Body of pancreas (tissue), 4 donors: ENCODE results near the gene THY1. TPM values are rescaled to one million over a fixed set of nuclear protein-coding genes. Genes with fewer than 3 reads are reported as not detected.

ENCODE experiments used
- ATAC-seq: fragments of 150-250 bp; one replicate; pipeline ENCODE4 v1.9.1; 2016
- DNase-seq, 4 donors: peaks; one replicate each; pipeline ENCODE4 v3.0.0-alpha.2; 2019
- H3K27ac ChIP-seq, 4 donors: fragments of 200-600 bp; sonication (generic); 1 replicate in 3 of 4; 2 replicates in 1 of 4; pipeline versions ENCODE4 v1.5.1 to v1.6.1; 2016 to 2019; ENCODE audit warnings: mild to moderate bottlenecking in 1 of 4, mixed read lengths in 1 of 4, moderate library complexity in 1 of 4
- H3K27me3 ChIP-seq, 2 donors: fragments of 200-600 bp; sonication (generic); one replicate each; pipeline ENCODE4 v1.6.0; 2016; ENCODE audit warnings: mild to moderate bottlenecking in 1 of 2
- H3K36me3 ChIP-seq, 2 donors: fragments of 200-600 bp; sonication (generic); replicated peaks in 1 of 2; 2 replicates each; pipeline ENCODE4 v1.5.1; 2016; ENCODE audit warnings: low read depth in 2 of 2; ENCODE audit not compliant: insufficient read depth in 1 of 2
- H3K4me1 ChIP-seq: fragments of 200-600 bp; sonication (generic); one replicate; pipeline ENCODE4 v1.6.0; 2016
- H3K4me3 ChIP-seq, 2 donors: fragments of 200-600 bp; sonication (generic); 1 replicate in 1 of 2; 2 replicates in 1 of 2; pipeline ENCODE4 v1.5.1; 2016 to 2019
- H3K9me3 ChIP-seq, 3 donors: fragments of 200-600 bp; sonication (generic); 1 replicate in 2 of 3; 2 replicates in 1 of 3; pipeline ENCODE4 v1.5.1; 2016
- POLR2A ChIP-seq, 3 donors: fragments of 450-650 bp; IDR thresholded peaks; one replicate each; pipeline ENCODE4 v1.6.1; 2016; ENCODE audit warnings: antibody characterized with exemption in 3 of 3, mild to moderate bottlenecking in 2 of 3
- WGBS, 2 donors: methylation state at CpG; one replicate each; pipeline ENCODE4 v1.1.5; 2017; 5-methylcytosine and 5-hydroxymethylcytosine counted together
- intact Hi-C: fragments of 100-400 bp; cut with DNase I; formaldehyde crosslinking; loops from one replicate; pipeline ENCODE4 v1.15.1; 2023
- total RNA-seq, 2 donors: library from RNA; depleted of rRNA; stranded (reverse); fragments of >200 nt; gene quantifications; one replicate each; pipeline ENCODE4 v1.1.0, GENCODE V29; 2016
- TF ChIP-seq, protein P1 (sequence below), 7 experiments: fragments of 450-650 bp in 4 of 7; fragments of 200-600 bp in 3 of 7; sonication (generic) in 3 of 7; IDR thresholded peaks; one replicate each; pipeline ENCODE4 v1.5.1; 2016 to 2019; ENCODE audit warnings: antibody characterized with exemption in 7 of 7

The THY1 gene
- total RNA-seq, 2 donors from 2014 or later: 6.9 to 9.9 TPM

DNA sequence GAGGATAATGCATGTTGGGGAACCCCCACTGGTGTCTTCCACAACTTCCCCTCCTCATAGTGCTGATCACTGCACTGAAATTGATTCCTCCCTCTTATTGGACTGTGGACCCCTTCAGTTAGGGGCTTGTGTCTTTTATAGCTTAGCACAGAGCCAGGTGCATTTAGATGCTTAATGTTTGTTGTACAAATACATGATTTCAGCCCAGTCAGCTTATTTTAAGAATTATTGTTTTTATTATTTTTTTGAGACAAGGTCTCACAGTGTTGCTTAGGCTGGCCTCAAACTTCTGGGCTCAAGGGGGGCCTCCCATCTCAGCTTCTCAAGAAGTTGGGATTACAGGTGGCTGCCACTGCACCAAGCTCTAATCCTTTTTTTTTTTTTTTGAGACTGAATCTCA is 8.2 kb downstream of the THY1 start:
- Histone ChIP-seq H3K4me3 (no peak overlapping the region), H3K9me3 (no peaks in the 10 kb centered on the region), H3K4me1 (no peaks in the 10 kb centered on the region)

DNA sequence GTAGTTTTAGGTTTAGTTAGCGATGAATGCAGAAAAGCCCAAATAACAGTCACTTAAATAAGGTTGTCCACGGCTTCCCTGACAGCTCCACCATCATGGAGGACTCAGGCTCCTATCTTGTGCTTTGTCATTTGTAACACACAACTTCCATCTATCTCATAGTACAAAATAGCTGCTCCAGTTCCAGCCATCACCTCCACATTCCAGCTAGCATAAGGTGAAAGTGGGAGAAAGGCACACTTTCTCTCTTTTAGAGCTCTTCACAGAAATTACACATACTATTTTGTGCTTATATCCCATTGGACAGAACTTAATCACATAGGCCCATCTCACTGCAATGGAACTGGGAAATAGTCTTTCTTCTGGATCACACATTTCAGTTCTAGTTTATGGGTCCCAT is 8.7 kb downstream of the THY1 start:
- WGBS, 2 donors: 93 to 96% methylated on average over 2 of the region's 2 CpGs
- Histone ChIP-seq H3K27ac (no peak overlapping the region), H3K36me3 (no peaks in the 10 kb centered on the region), H3K4me3 (no peak overlapping the region), H3K27me3 (no peaks in the 10 kb centered on the region), H3K4me1 (no peaks in the 10 kb centered on the region), H3K9me3 (no peaks in the 10 kb centered on the region)
- DNase-seq (no peak), ATAC-seq (no peak)
- TF ChIP-seq, protein P1, sequence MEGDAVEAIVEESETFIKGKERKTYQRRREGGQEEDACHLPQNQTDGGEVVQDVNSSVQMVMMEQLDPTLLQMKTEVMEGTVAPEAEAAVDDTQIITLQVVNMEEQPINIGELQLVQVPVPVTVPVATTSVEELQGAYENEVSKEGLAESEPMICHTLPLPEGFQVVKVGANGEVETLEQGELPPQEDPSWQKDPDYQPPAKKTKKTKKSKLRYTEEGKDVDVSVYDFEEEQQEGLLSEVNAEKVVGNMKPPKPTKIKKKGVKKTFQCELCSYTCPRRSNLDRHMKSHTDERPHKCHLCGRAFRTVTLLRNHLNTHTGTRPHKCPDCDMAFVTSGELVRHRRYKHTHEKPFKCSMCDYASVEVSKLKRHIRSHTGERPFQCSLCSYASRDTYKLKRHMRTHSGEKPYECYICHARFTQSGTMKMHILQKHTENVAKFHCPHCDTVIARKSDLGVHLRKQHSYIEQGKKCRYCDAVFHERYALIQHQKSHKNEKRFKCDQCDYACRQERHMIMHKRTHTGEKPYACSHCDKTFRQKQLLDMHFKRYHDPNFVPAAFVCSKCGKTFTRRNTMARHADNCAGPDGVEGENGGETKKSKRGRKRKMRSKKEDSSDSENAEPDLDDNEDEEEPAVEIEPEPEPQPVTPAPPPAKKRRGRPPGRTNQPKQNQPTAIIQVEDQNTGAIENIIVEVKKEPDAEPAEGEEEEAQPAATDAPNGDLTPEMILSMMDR (IDR thresholded peaks at IDR 0.05): no peak
- no peak for TF ChIP-seq POLR2A (IDR thresholded peaks at IDR 0.05)
- intact Hi-C loops: no loop called here

More for the DNA sequence above, 8.2 kb downstream of the THY1 start:
- Histone ChIP-seq H3K27me3 (no peaks in the 10 kb centered on the region), H3K36me3 (no peaks in the 10 kb centered on the region), H3K27ac (no peak overlapping the region)
- DNase-seq (no peak), ATAC-seq (no peak)
- TF ChIP-seq, protein P1 (IDR thresholded peaks at IDR 0.05): no peak
- TF ChIP-seq POLR2A (IDR thresholded peaks at IDR 0.05): no peak
- intact Hi-C loops: no loop called here

DNA sequence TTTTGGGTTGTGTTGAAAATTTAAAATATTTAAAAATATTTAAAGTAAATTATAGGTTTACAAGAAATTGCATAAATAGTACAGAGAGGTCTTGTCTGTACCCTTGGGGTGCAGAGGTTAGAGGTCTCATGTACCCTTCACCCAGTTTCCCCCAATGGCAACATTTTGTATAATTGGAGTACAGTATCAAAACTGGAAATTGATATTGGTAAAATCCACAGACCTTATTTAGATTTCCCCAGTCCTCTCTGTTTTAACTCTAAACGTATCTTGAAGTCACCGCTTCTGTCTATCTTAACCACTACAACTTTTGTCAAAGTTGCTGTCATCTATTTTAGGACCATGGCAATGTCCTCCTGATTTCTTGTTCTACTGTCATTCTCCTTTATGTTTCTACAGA is 10.9 kb downstream of the THY1 start:
- H3K4me3 ChIP-seq: no peak overlapping the region
- H3K27me3 ChIP-seq: no peaks in the 10 kb centered on the region
- whole genome bisulfite sequencing, 2 donors: 87 to 91% methylated on average over 2 of the region's 2 CpGs
- ATAC-seq (no peak), DNase-seq (no peak)
- TF ChIP-seq, protein P1 (IDR thresholded peaks at IDR 0.05): no peak
- TF ChIP-seq POLR2A (IDR thresholded peaks at IDR 0.05): no peak
- H3K4me1 ChIP-seq: no peaks in the 10 kb centered on the region
- H3K36me3 ChIP-seq: no peaks in the 10 kb centered on the region
- intact Hi-C loops: no loop called here
- H3K27ac ChIP-seq: no peak overlapping the region
- no peaks in the 10 kb centered on the region for H3K9me3 ChIP-seq

DNA sequence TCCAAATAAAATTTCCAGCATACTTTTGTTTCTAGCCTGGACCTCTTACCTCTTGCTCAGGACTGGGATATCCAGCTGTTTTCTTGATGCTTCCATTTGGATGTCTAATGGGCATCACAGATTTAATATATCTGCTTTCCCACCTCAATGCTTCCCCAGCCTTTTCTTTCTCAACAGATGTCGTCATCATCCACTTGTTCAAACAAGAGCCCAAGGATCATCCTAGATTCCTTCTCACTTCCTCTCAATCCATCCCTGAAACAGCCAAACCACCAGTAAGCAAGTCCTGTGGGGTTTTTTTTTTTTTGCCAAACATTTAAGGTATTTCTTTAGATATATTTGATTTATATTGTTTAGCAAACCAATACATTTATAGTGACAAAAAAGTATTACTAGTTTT is 12.5 kb downstream of the THY1 start:
- H3K4me1 ChIP-seq: no peaks in the 10 kb centered on the region
- H3K36me3 ChIP-seq: no peaks in the 10 kb centered on the region
- H3K4me3 ChIP-seq: no peak overlapping the region
- H3K9me3 ChIP-seq: no peaks in the 10 kb centered on the region
- H3K27me3 ChIP-seq: no peaks in the 10 kb centered on the region
- DNase-seq (no peak), ATAC-seq (no peak)
- H3K27ac ChIP-seq: no peak overlapping the region
- TF ChIP-seq, protein P1 (IDR thresholded peaks at IDR 0.05): no peak
- no peak for TF ChIP-seq POLR2A (IDR thresholded peaks at IDR 0.05)
- 93 to 100% methylated on average over 1 of the region's 1 CpG for WGBS, 2 donors
- intact Hi-C loops: no loop called here

DNA sequence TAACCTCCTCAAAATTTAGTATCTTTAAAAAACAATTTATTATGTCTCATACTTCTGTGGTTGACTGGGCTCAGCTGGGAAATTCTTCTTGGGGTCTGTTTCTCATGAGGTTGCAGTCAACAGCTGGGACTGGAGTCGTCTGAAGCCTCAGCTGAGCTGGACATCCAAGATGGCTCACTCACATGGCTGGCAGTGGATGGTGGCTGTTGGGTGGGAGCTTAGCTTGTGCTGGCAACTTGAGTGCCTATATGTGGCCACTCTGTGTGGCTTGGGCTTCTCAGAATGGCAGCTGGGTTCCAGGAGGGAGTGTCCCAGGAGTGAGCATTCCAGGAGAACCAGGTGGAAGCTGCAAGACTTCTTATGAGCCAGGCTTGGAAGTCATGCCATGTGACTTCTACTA is 13.2 kb downstream of the THY1 start:
- WGBS, 2 donors: 67 to 75% methylated on average over 1 of the region's 1 CpG
- ATAC-seq (no peak), DNase-seq (no peak)
- TF ChIP-seq POLR2A (IDR thresholded peaks at IDR 0.05): no peak
- TF ChIP-seq, protein P1 (IDR thresholded peaks at IDR 0.05): no peak
- H3K4me1 ChIP-seq: no peaks in the 10 kb centered on the region
- H3K4me3 ChIP-seq: no peak overlapping the region
- intact Hi-C loops: no loop called here
- H3K27me3 ChIP-seq: no peaks in the 10 kb centered on the region
- no peak overlapping the region for H3K27ac ChIP-seq
- no peaks in the 10 kb centered on the region for H3K9me3 ChIP-seq
- no peaks in the 10 kb centered on the region for H3K36me3 ChIP-seq
